K562 (cell line): ENCODE measurements around the gene ZBTB7A. TPM values are rescaled to one million over a fixed set of nuclear protein-coding genes. Genes with fewer than 3 reads are reported as not detected.

Experiments used
- CAMTA2 ChIP-seq: fragments of 250-450 bp; sonication (Bioruptor Pico); conservative IDR thresholded peaks from 2 replicates; pipeline ENCODE4 v1.5.1; 2022
- GABPB1 ChIP-seq: sonication (generic); formaldehyde crosslinking; IDR thresholded peaks from 2 replicates; pipeline ENCODE4 v1.8.0; 2022; ENCODE audit warnings: mild to moderate bottlenecking, missing genetic modification reagents
- JUN ChIP-seq, 2 experiments: sonication (generic) in 1 of 2; formaldehyde crosslinking in 1 of 2; IDR thresholded peaks; 2 replicates each; pipeline versions ENCODE4 v1.6.1 to v1.8.0; 2012 to 2022; ENCODE audit warnings: borderline replicate concordance in 2 of 2, mild to moderate bottlenecking in 2 of 2, improper control_type of control experiment in 1 of 2, low read depth in 1 of 2, low read length in 1 of 2, missing genetic modification reagents in 1 of 2
- KAT7 ChIP-seq: sonication (generic); formaldehyde crosslinking; IDR thresholded peaks from 2 replicates; pipeline ENCODE4 v1.8.0; 2022; ENCODE audit warnings: missing genetic modification reagents, mild to moderate bottlenecking, borderline replicate concordance
- NCOA6 ChIP-seq: fragments of 450-650 bp; IDR thresholded peaks from 2 replicates; pipeline ENCODE4 v1.6.1; 2017; ENCODE audit warnings: mild to moderate bottlenecking
- SAFB2 ChIP-seq: fragments of 200-400 bp; formaldehyde crosslinking; IDR thresholded peaks from 2 replicates; pipeline ENCODE4 v1.6.1; 2018; ENCODE audit warnings: borderline replicate concordance, low read length, low read depth, moderate library complexity; ENCODE audit not compliant: severe bottlenecking
- SP1 ChIP-seq: sonication (generic); formaldehyde crosslinking; IDR thresholded peaks from 2 replicates; pipeline ENCODE4 v1.8.1; 2022; ENCODE audit warnings: mild to moderate bottlenecking, missing genetic modification reagents
- TARDBP ChIP-seq: fragments of 450-650 bp; IDR thresholded peaks from 2 replicates; pipeline ENCODE4 v1.6.1; 2016
- ZBTB17 ChIP-seq: fragments of 450-650 bp; formaldehyde crosslinking; IDR thresholded peaks from 2 replicates; pipeline ENCODE4 v1.4.0; 2020; ENCODE audit warnings: mild to moderate bottlenecking
- polyA plus RNA-seq, 8 experiments: library from polyadenylated mRNA; depleted of rRNA in 4 of 8; stranded (reverse) in 5 of 8; unstranded in 3 of 8; fragments of >200 nt; fragmentation: Nextera tagmentation in 2 of 8; fragmentation: Illumina TruSeq in 1 of 8; extraction: Ambion mirVana in 2 of 8; extraction: Trizol in 1 of 8; gene quantifications; 2 replicates each; pipeline versions ENCODE4 v1.2.1 to v1.2.3, GENCODE V29; 2011 to 2014; ENCODE audit warnings: inconsistent platforms in 1 of 8, missing spikeins in 1 of 8
- total RNA-seq, 7 experiments: library from RNA; depleted of rRNA in 6 of 7; stranded (reverse); fragments of >200 nt in 6 of 7; fragmentation: Illumina TruSeq in 2 of 7; extraction: Trizol in 2 of 7; gene quantifications; 2 replicates each; pipeline versions ENCODE4 v1.2.1 to v1.2.3, GENCODE V29; 2011 to 2021; ENCODE audit warnings: low replicate concordance in 1 of 7
- TF ChIP-seq, protein P1 (sequence below): IDR thresholded peaks from 2 replicates; pipeline ENCODE4 v1.6.1; 2011; ENCODE audit warnings: borderline replicate concordance, low read depth, mild to moderate bottlenecking, moderate library complexity, low read length; ENCODE audit not compliant: insufficient read depth, poor library complexity, severe bottlenecking
- TF ChIP-seq, protein P2 (sequence below): fragments of 250-450 bp; sonication (Bioruptor Pico); IDR thresholded peaks from 2 replicates; pipeline ENCODE4 v1.8.0; 2022; ENCODE audit warnings: inconsistent platforms, mild to moderate bottlenecking, moderate library complexity, borderline replicate concordance
- TF ChIP-seq, protein P3 (sequence below): fragments of 200-800 bp; sonication (Bioruptor generic); IDR thresholded peaks from 2 replicates; pipeline ENCODE4 v1.6.1; 2017; ENCODE audit warnings: missing genetic modification characterization, missing compliant biosample characterization
- TF ChIP-seq, protein P4 (sequence below): sonication (generic); formaldehyde crosslinking; IDR thresholded peaks from 2 replicates; pipeline ENCODE4 v1.8.1; 2023; ENCODE audit warnings: missing genetic modification reagents, mild to moderate bottlenecking, borderline replicate concordance
- TF ChIP-seq, protein P5 (sequence below): sonication (generic); formaldehyde crosslinking; IDR thresholded peaks from 2 replicates; pipeline ENCODE4 v1.8.1; 2023; ENCODE audit warnings: mild to moderate bottlenecking, missing genetic modification reagents

ZBTB7A gene
- total and polyA plus RNA-seq, 9 of the 15 experiments (the other 6 are each of a cell fraction or from before 2014, with no cell fraction given) = 0.11 to 34.0 (median 4.6) TPM

DNA sequence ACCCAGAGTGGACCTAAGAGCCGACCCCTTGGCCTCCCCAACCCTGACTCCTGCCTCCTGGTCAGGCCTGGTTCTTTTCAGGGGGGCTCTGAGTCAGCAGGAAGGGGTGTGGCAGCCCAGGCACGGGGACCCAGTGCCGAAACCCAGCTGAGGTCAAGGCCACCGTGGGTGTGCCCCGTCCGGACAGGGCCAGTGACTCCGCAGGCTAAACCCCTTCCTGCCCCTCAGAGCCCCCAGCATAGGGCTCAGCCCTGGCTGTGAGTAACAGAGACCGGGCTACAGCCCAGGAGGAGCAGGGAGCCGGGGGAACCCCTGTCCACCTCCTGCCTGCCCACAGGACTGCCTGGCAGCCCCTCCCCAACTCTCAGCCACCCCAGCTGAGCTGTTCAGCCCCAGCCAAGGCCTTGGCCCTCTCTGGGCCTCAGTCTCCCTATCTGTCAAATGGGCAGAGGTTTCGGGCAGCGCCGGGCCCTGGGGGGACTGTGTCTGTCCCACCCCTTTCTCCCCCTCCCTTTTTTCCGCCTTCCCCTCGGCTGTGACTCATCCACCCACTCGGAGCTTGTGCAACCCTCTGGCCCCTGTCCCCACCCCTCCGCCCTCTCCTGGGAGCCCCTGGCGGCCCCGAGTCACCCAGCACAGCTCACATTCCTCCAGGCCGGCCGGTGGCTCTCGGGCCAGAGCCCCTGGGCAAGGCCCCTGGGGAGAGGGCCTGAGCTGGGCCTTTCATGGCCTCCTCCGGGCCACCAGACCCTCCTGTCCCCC lies 8.6 kb downstream of the ZBTB7A start (continued):
- TF ChIP-seq, protein P1, sequence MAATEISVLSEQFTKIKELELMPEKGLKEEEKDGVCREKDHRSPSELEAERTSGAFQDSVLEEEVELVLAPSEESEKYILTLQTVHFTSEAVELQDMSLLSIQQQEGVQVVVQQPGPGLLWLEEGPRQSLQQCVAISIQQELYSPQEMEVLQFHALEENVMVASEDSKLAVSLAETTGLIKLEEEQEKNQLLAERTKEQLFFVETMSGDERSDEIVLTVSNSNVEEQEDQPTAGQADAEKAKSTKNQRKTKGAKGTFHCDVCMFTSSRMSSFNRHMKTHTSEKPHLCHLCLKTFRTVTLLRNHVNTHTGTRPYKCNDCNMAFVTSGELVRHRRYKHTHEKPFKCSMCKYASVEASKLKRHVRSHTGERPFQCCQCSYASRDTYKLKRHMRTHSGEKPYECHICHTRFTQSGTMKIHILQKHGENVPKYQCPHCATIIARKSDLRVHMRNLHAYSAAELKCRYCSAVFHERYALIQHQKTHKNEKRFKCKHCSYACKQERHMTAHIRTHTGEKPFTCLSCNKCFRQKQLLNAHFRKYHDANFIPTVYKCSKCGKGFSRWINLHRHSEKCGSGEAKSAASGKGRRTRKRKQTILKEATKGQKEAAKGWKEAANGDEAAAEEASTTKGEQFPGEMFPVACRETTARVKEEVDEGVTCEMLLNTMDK = peak; percentile 75
- TF ChIP-seq ZBTB17 (CRISPR knock-in tag) = no peak
- TF ChIP-seq, protein P2, sequence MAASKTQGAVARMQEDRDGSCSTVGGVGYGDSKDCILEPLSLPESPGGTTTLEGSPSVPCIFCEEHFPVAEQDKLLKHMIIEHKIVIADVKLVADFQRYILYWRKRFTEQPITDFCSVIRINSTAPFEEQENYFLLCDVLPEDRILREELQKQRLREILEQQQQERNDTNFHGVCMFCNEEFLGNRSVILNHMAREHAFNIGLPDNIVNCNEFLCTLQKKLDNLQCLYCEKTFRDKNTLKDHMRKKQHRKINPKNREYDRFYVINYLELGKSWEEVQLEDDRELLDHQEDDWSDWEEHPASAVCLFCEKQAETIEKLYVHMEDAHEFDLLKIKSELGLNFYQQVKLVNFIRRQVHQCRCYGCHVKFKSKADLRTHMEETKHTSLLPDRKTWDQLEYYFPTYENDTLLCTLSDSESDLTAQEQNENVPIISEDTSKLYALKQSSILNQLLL (CRISPR knock-in tag) = no peak
- TF ChIP-seq, protein P3, sequence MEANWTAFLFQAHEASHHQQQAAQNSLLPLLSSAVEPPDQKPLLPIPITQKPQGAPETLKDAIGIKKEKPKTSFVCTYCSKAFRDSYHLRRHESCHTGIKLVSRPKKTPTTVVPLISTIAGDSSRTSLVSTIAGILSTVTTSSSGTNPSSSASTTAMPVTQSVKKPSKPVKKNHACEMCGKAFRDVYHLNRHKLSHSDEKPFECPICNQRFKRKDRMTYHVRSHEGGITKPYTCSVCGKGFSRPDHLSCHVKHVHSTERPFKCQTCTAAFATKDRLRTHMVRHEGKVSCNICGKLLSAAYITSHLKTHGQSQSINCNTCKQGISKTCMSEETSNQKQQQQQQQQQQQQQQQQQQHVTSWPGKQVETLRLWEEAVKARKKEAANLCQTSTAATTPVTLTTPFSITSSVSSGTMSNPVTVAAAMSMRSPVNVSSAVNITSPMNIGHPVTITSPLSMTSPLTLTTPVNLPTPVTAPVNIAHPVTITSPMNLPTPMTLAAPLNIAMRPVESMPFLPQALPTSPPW (CRISPR knock-in tag) = peak; percentile 93
- TF ChIP-seq CAMTA2 (CRISPR knock-in tag) = no peak
- peak; percentile 66; the same call in 1 of the 2 replicates for TF ChIP-seq GABPB1 (CRISPR knock-in tag)
- no peak for TF ChIP-seq NCOA6
- TF ChIP-seq, protein P4, sequence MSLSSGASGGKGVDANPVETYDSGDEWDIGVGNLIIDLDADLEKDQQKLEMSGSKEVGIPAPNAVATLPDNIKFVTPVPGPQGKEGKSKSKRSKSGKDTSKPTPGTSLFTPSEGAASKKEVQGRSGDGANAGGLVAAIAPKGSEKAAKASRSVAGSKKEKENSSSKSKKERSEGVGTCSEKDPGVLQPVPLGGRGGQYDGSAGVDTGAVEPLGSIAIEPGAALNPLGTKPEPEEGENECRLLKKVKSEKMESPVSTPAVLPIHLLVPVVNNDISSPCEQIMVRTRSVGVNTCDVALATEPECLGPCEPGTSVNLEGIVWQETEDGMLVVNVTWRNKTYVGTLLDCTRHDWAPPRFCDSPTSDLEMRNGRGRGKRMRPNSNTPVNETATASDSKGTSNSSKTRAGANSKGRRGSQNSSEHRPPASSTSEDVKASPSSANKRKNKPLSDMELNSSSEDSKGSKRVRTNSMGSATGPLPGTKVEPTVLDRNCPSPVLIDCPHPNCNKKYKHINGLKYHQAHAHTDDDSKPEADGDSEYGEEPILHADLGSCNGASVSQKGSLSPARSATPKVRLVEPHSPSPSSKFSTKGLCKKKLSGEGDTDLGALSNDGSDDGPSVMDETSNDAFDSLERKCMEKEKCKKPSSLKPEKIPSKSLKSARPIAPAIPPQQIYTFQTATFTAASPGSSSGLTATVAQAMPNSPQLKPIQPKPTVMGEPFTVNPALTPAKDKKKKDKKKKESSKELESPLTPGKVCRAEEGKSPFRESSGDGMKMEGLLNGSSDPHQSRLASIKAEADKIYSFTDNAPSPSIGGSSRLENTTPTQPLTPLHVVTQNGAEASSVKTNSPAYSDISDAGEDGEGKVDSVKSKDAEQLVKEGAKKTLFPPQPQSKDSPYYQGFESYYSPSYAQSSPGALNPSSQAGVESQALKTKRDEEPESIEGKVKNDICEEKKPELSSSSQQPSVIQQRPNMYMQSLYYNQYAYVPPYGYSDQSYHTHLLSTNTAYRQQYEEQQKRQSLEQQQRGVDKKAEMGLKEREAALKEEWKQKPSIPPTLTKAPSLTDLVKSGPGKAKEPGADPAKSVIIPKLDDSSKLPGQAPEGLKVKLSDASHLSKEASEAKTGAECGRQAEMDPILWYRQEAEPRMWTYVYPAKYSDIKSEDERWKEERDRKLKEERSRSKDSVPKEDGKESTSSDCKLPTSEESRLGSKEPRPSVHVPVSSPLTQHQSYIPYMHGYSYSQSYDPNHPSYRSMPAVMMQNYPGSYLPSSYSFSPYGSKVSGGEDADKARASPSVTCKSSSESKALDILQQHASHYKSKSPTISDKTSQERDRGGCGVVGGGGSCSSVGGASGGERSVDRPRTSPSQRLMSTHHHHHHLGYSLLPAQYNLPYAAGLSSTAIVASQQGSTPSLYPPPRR (CRISPR knock-in tag) = 0 out of 2 replicates have a peak, but pooled peaks have one; percentile 26
- TF ChIP-seq SAFB2 = no peak
- TF ChIP-seq, protein P5, sequence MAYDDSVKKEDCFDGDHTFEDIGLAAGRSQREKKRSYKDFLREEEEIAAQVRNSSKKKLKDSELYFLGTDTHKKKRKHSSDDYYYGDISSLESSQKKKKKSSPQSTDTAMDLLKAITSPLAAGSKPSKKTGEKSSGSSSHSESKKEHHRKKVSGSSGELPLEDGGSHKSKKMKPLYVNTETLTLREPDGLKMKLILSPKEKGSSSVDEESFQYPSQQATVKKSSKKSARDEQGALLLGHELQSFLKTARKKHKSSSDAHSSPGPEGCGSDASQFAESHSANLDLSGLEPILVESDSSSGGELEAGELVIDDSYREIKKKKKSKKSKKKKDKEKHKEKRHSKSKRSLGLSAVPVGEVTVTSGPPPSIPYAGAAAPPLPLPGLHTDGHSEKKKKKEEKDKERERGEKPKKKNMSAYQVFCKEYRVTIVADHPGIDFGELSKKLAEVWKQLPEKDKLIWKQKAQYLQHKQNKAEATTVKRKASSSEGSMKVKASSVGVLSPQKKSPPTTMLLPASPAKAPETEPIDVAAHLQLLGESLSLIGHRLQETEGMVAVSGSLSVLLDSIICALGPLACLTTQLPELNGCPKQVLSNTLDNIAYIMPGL (CRISPR knock-in tag) = no peak
- no peak for TF ChIP-seq KAT7 (CRISPR knock-in tag)
- TF ChIP-seq JUN (IDR thresholded peaks at IDR 0.05; ENCODE audit: borderline replicate concordance, low read depth, low read length) = peak; percentile 81
- no peak; the same call in 1 of the 2 replicates for TF ChIP-seq JUN (CRISPR knock-in tag; IDR thresholded peaks at IDR 0.05; ENCODE audit: borderline replicate concordance)
- TF ChIP-seq TARDBP = no peak
- peak; percentile 62; the same call in 1 of the 2 replicates for TF ChIP-seq SP1 (CRISPR knock-in tag)
